ENCODE results near the gene FKBP2.

GRCh38 chr11:64239662-64240434 lies 1.0 kb upstream of the FKBP2 start:
- TF ChIP-seq ZNF16 (tag by site-specific recombination; IDR thresholded peaks at IDR 0.05; ENCODE audit: low read depth) (no peak), CTCF (tag by site-specific recombination; IDR thresholded peaks at IDR 0.05) (no peak), ZNF670 (tag by site-specific recombination; IDR thresholded peaks at IDR 0.05; ENCODE audit: low read depth) (no peak), ZBTB26 (tag by site-specific recombination; optimal IDR thresholded peaks at IDR 0.05) (no peak), ZNF398 (tag by site-specific recombination; IDR thresholded peaks at IDR 0.05) (no peak)
